H9 (cell line): ENCODE results near the gene SLTM. TPM values are rescaled to one million over a fixed set of nuclear protein-coding genes. Genes with fewer than 3 reads are reported as not detected.

ENCODE experiments used
- DNase-seq: peaks from one replicate; pipeline ENCODE4 v3.0.0-alpha.2; 2017
- H2AFZ ChIP-seq: one replicate; pipeline ENCODE4 v1.6.1; 2013; ENCODE audit warnings: mild to moderate bottlenecking, low read length, control low read depth, moderate library complexity
- H2AK5ac ChIP-seq: 2 replicates; pipeline ENCODE4 v1.6.1; 2013; ENCODE audit warnings: low read length, control low read depth, mixed read lengths; ENCODE audit not compliant: insufficient read length
- H2BK120ac ChIP-seq: one replicate; pipeline ENCODE4 v1.6.1; 2013; ENCODE audit warnings: low read depth, mild to moderate bottlenecking, low read length, control low read depth, inconsistent platforms; ENCODE audit not compliant: poor library complexity, severe bottlenecking
- H2BK12ac ChIP-seq: 2 replicates; pipeline ENCODE4 v1.6.1; 2013; ENCODE audit warnings: low read length, control low read depth, mixed read lengths, low read depth; ENCODE audit not compliant: insufficient read length
- H2BK15ac ChIP-seq: 2 replicates; pipeline ENCODE4 v1.6.1; 2013; ENCODE audit warnings: low read depth, low read length, control low read depth
- H2BK20ac ChIP-seq: one replicate; pipeline ENCODE4 v1.6.1; 2013; ENCODE audit warnings: low read depth, mild to moderate bottlenecking, low read length, control low read depth, inconsistent platforms; ENCODE audit not compliant: poor library complexity, severe bottlenecking
- H2BK5ac ChIP-seq: 2 replicates; pipeline ENCODE4 v1.6.1; 2013; ENCODE audit warnings: low read length, control low read depth, mixed read lengths; ENCODE audit not compliant: insufficient read length
- H3K14ac ChIP-seq: 2 replicates; pipeline ENCODE4 v1.6.1; 2013; ENCODE audit warnings: low read length, control low read depth; ENCODE audit not compliant: insufficient read depth
- H3K18ac ChIP-seq: 2 replicates; pipeline ENCODE4 v1.6.1; 2013; ENCODE audit warnings: low read depth, mild to moderate bottlenecking, mixed read lengths, low read length, control low read depth; ENCODE audit not compliant: insufficient read length
- H3K23ac ChIP-seq: 2 replicates; pipeline ENCODE4 v1.6.1; 2013; ENCODE audit warnings: low read length, control low read depth, mixed read lengths, low read depth; ENCODE audit not compliant: insufficient read length
- H3K23me2 ChIP-seq: 2 replicates; pipeline ENCODE4 v1.6.1; 2013; ENCODE audit warnings: low read depth, mild to moderate bottlenecking, mixed read lengths, low read length, control low read depth; ENCODE audit not compliant: insufficient read length, poor library complexity, severe bottlenecking
- H3K27ac ChIP-seq: 2 replicates; pipeline ENCODE4 v1.5.1; 2013; ENCODE audit warnings: low read length, control low read depth, mixed read lengths, low read depth; ENCODE audit not compliant: insufficient read length
- H3K27me3 ChIP-seq: 2 replicates; pipeline ENCODE4 v1.6.1; 2013; ENCODE audit warnings: low read length, control low read depth, inconsistent platforms; ENCODE audit not compliant: insufficient read depth
- H3K4ac ChIP-seq: 2 replicates; pipeline ENCODE4 v1.6.1; 2013; ENCODE audit warnings: low read depth, mild to moderate bottlenecking, control low read depth, inconsistent platforms, low read length, moderate library complexity
- H3K4me1 ChIP-seq: 2 replicates; pipeline ENCODE4 v1.6.1; 2013; ENCODE audit warnings: low read length, control low read depth, inconsistent platforms; ENCODE audit not compliant: insufficient read depth
- H3K4me2 ChIP-seq: 2 replicates; pipeline ENCODE4 v1.6.1; 2013; ENCODE audit warnings: low read length, control low read depth, mixed read lengths; ENCODE audit not compliant: insufficient read length, insufficient read depth
- H3K56ac ChIP-seq: 2 replicates; pipeline ENCODE4 v1.6.1; 2013; ENCODE audit warnings: low read depth, mild to moderate bottlenecking, mixed read lengths, low read length, control low read depth; ENCODE audit not compliant: insufficient read length
- H3K79me1 ChIP-seq: 2 replicates; pipeline ENCODE4 v1.6.1; 2013; ENCODE audit warnings: low read depth, mild to moderate bottlenecking, moderate library complexity, low read length, control low read depth, inconsistent platforms; ENCODE audit not compliant: insufficient read depth, poor library complexity, severe bottlenecking
- H3K79me2 ChIP-seq: 2 replicates; pipeline ENCODE4 v1.6.1; 2013; ENCODE audit warnings: low read length, control low read depth, inconsistent platforms; ENCODE audit not compliant: insufficient read depth
- H3K9ac ChIP-seq: 2 replicates; pipeline ENCODE4 v1.6.1; 2013; ENCODE audit warnings: low read length, control low read depth, mixed read lengths; ENCODE audit not compliant: insufficient read length; ENCODE audit errors: extremely low read depth
- H3K9me3 ChIP-seq: one replicate; pipeline ENCODE4 v1.6.1; 2013; ENCODE audit warnings: low read depth, low read length, inconsistent platforms; ENCODE audit not compliant: control insufficient read depth
- H3T11ph ChIP-seq: one replicate; pipeline ENCODE4 v1.6.1; 2013; ENCODE audit warnings: mild to moderate bottlenecking, low read length, control low read depth, inconsistent platforms
- H4K20me1 ChIP-seq: one replicate; pipeline ENCODE4 v1.6.1; 2013; ENCODE audit not compliant: control insufficient read depth, insufficient read length, insufficient read depth
- H4K5ac ChIP-seq: 2 replicates; pipeline ENCODE4 v1.6.1; 2013; ENCODE audit warnings: low read depth, mild to moderate bottlenecking, mixed read lengths, low read length, control low read depth; ENCODE audit not compliant: insufficient read length
- H4K8ac ChIP-seq: replicated peaks from 2 replicates; pipeline ENCODE4 v1.6.1; 2013; ENCODE audit warnings: low read length, control low read depth, mixed read lengths, low read depth; ENCODE audit not compliant: insufficient read length
- H4K91ac ChIP-seq: 2 replicates; pipeline ENCODE4 v1.6.1; 2013; ENCODE audit warnings: low read depth, mild to moderate bottlenecking, moderate library complexity, mixed read lengths, low read length, control low read depth; ENCODE audit not compliant: insufficient read length
- H3K27ac Mint-ChIP-seq, 3 experiments: 2 replicates in 2 of 3; 3 replicates in 1 of 3; pipeline ENCODE4 v1.8.0; 2020 to 2021; ENCODE audit warnings: mixed read lengths in 3 of 3, mild to moderate bottlenecking in 1 of 3, moderate library complexity in 1 of 3
- H3K27me3 Mint-ChIP-seq: 2 replicates; pipeline ENCODE4 v1.8.0; 2021; ENCODE audit warnings: low read depth, mild to moderate bottlenecking, moderate library complexity, mixed read lengths
- H3K36me3 Mint-ChIP-seq, 3 experiments: 2 replicates in 2 of 3; 3 replicates in 1 of 3; pipeline ENCODE4 v1.8.0; 2020 to 2021; ENCODE audit warnings: low read depth in 3 of 3, mixed read lengths in 3 of 3; ENCODE audit not compliant: insufficient read depth in 1 of 3
- H3K4me1 Mint-ChIP-seq, 2 experiments: 2 replicates each; pipeline ENCODE4 v1.8.0; 2020; ENCODE audit warnings: mixed read lengths in 2 of 2
- H3K4me3 Mint-ChIP-seq, 2 experiments: 2 replicates in 1 of 2; 3 replicates in 1 of 2; pipeline ENCODE4 v1.8.0; 2020 to 2021; ENCODE audit warnings: mild to moderate bottlenecking in 2 of 2, mixed read lengths in 2 of 2, moderate library complexity in 1 of 2
- H3K9me3 Mint-ChIP-seq, 2 experiments: 2 replicates in 1 of 2; 3 replicates in 1 of 2; pipeline ENCODE4 v1.8.0; 2020; ENCODE audit warnings: mild to moderate bottlenecking in 2 of 2, mixed read lengths in 2 of 2, moderate library complexity in 1 of 2
- CTCF ChIP-seq: fragments of 200-600 bp; sonication (generic); conservative IDR thresholded peaks from 3 replicates; pipeline ENCODE4 v1.8.0; 2021; ENCODE audit warnings: antibody characterized with exemption, mild to moderate bottlenecking
- WGBS: extraction: QIAGEN DNeasy Blood & Tissue Kit; methylation state at CpG from one replicate; pipeline ENCODE4 v1.1.7; 2013; ENCODE audit warnings: missing lambda C conversion rate, low lambda C conversion rate, mixed read lengths; ENCODE audit not compliant: insufficient read length; ENCODE audit errors: extremely low coverage; 5-methylcytosine and 5-hydroxymethylcytosine counted together
- total RNA-seq: library from RNA; stranded (reverse); gene quantifications from 2 replicates; pipeline ENCODE4 v1.2.1, GENCODE V29; 2021

Gene SLTM
- total RNA-seq, 1 experiment from 2014 or later = 132 TPM

GRCh38 chr15:58830556-58830955 is 102.9 kb downstream of the SLTM start:
- no peak overlapping the region for H3K4me2 ChIP-seq
- H2BK20ac ChIP-seq = no peak overlapping the region
- H3K79me1 ChIP-seq = no peaks in the 10 kb centered on the region
- H2BK120ac ChIP-seq = no peak overlapping the region
- Mint-ChIP-seq H3K27me3 (no peaks in the 10 kb centered on the region), H3K36me3 (peaks cover 6 to 21% (median 19%) of the 10 kb centered on the region in 3 experiments; a peak in 6 of 7 replicates), H3K9me3 (no peaks in the 10 kb centered on the region), H3K4me3 (no peak overlapping the region), H3K4me1 (peaks cover 30 to 33% of the 10 kb centered on the region in 2 experiments), H3K27ac (no peak overlapping the region)
- no peak overlapping the region for H2AFZ ChIP-seq
- DNase-seq = no peak
- H3K14ac ChIP-seq = no peak overlapping the region
- no peak overlapping the region for H3K4ac ChIP-seq
- H3K27ac ChIP-seq = no peak overlapping the region
- no peak overlapping the region for H2AK5ac ChIP-seq
- H4K20me1 ChIP-seq = no peaks in the 10 kb centered on the region
- no peak overlapping the region for H4K8ac ChIP-seq
- H2BK15ac ChIP-seq = no peak overlapping the region
- H4K91ac ChIP-seq = no peak overlapping the region
- no peak overlapping the region for H3T11ph ChIP-seq
- TF ChIP-seq CTCF = no peak
- WGBS = no CpG with 5 or more reads among the region's 2 CpGs
- peaks cover 2% of the 10 kb centered on the region; the same call in 1 of the 2 replicates for H3K4me1 ChIP-seq
- H3K9me3 ChIP-seq = no peaks in the 10 kb centered on the region
- no peak overlapping the region for H3K56ac ChIP-seq
- no peak overlapping the region for H2BK12ac ChIP-seq
- H3K27me3 ChIP-seq = no peaks in the 10 kb centered on the region
- H3K79me2 ChIP-seq = no peaks in the 10 kb centered on the region
- H2BK5ac ChIP-seq = no peak overlapping the region
- no peak overlapping the region for H3K23ac ChIP-seq
- no peak overlapping the region for H3K9ac ChIP-seq
- H4K5ac ChIP-seq = no peak overlapping the region
- no peaks in the 10 kb centered on the region for H3K23me2 ChIP-seq
- no peak overlapping the region for H3K18ac ChIP-seq

Other genes with a start within 250 kb of the SLTM start
- gene ADAM10, start 184.0 kb downstream of the SLTM start, total RNA-seq = 150 and 159 TPM in 2 replicates
- gene MINDY2, start 162.4 kb downstream of the SLTM start, total RNA-seq = 29.5 and 32.3 TPM in 2 replicates
- 28.0 and 28.4 TPM in 2 replicates for gene RNF111, start 54.0 kb upstream of the SLTM start, total RNA-seq
- 119 and 122 TPM in 2 replicates for gene CCNB2, start 171.5 kb upstream of the SLTM start, total RNA-seq